PFSK-1 (cell line): ENCODE data around the gene FAM83G.

Experiments used
- FOXP2 ChIP-seq: optimal IDR thresholded peaks from 2 replicates; pipeline ENCODE3; 2011; ENCODE audit warnings: borderline replicate concordance, control low read depth, inconsistent platforms; ENCODE audit not compliant: insufficient read depth; ENCODE audit errors: extremely low read length, extremely low read depth
- POLR2AphosphoS5 ChIP-seq: IDR thresholded peaks from 2 replicates; pipeline ENCODE4 v1.6.1; 2012; ENCODE audit warnings: low read depth, mild to moderate bottlenecking, control low read depth, low read length, moderate library complexity
- SIN3A ChIP-seq: IDR thresholded peaks from 2 replicates; pipeline ENCODE4 v1.6.1; 2012; ENCODE audit warnings: mild to moderate bottlenecking, low read length, moderate library complexity, borderline replicate concordance; ENCODE audit not compliant: insufficient read depth
- TAF1 ChIP-seq: IDR thresholded peaks from 2 replicates; pipeline ENCODE4 v1.6.1; 2012; ENCODE audit warnings: low read length, control low read depth, borderline replicate concordance; ENCODE audit not compliant: insufficient read depth
- TF ChIP-seq, protein P1 (sequence below), 2 experiments: IDR thresholded peaks; 2 replicates each; pipeline versions ENCODE4 v1.6.1 to v1.8.0; 2011 to 2012; ENCODE audit warnings: low read depth in 2 of 2, low read length in 2 of 2, control low read depth in 1 of 2, inconsistent platforms in 1 of 2, mild to moderate bottlenecking in 1 of 2, moderate library complexity in 1 of 2; ENCODE audit not compliant: insufficient read depth in 1 of 2

DNA sequence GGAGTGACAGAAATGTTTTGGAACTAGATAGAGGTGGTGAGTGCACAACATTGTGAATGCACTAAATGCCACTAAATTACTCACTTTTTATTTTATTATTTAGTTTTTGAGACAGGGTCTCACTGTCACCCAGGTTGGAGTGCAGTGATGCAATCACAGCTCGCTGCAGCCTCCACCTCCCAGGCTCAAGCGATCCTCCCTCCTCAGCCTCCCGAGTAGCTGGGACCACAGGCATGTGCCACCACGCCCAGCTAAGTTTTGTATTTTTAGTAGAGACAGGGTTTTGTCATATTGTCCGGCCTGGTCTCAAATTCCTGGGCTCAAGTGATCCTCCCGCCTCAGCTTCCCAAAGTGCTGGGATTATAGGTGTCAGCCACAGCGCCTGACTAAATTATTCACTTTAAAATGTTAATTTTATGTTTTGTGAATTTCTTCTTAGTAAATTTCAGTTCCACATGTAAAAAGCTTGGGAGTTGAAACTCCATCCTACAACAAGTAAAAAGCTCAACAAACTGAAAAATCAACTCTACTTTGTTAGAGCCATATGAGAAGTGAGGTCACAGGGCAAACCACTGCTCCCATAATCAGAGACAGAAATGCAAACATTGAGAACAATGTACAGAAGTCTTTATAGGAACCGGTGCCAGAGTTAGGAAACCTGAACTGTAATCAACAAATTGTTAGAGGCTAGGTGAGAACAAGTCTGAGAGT, 66.4 kb downstream of the FAM83G start:
- TF ChIP-seq POLR2AphosphoS5 (no peak), FOXP2 (no peak), TAF1 (no peak), SIN3A (no peak)
- TF ChIP-seq, protein P1, sequence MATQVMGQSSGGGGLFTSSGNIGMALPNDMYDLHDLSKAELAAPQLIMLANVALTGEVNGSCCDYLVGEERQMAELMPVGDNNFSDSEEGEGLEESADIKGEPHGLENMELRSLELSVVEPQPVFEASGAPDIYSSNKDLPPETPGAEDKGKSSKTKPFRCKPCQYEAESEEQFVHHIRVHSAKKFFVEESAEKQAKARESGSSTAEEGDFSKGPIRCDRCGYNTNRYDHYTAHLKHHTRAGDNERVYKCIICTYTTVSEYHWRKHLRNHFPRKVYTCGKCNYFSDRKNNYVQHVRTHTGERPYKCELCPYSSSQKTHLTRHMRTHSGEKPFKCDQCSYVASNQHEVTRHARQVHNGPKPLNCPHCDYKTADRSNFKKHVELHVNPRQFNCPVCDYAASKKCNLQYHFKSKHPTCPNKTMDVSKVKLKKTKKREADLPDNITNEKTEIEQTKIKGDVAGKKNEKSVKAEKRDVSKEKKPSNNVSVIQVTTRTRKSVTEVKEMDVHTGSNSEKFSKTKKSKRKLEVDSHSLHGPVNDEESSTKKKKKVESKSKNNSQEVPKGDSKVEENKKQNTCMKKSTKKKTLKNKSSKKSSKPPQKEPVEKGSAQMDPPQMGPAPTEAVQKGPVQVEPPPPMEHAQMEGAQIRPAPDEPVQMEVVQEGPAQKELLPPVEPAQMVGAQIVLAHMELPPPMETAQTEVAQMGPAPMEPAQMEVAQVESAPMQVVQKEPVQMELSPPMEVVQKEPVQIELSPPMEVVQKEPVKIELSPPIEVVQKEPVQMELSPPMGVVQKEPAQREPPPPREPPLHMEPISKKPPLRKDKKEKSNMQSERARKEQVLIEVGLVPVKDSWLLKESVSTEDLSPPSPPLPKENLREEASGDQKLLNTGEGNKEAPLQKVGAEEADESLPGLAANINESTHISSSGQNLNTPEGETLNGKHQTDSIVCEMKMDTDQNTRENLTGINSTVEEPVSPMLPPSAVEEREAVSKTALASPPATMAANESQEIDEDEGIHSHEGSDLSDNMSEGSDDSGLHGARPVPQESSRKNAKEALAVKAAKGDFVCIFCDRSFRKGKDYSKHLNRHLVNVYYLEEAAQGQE (IDR thresholded peaks at IDR 0.05; ENCODE audit: insufficient read depth in 1 of 2, low read depth in 2 of 2, low read length in 2 of 2), result no peak
